Immature natural killer cell (primary cell): ENCODE data around the gene NPW. TPM values are rescaled to one million over a fixed set of nuclear protein-coding genes. Genes with fewer than 3 reads are reported as not detected.
A peak's percentile ranks its signal among the peaks of the same experiment; 100 is the strongest.
"Not testable (repeated sequence)": the region's sequence is repeated elsewhere in the genome, so short reads cannot be mapped to it uniquely, and the experiment has no call there.

Experiments
- DNase-seq, 3 donors: peaks; one replicate each; pipeline ENCODE4 v3.0.0; 2022; ENCODE audit warnings: mixed read lengths in 1 of 3
- H3K27ac Mint-ChIP-seq, 6 donors: one replicate each; pipeline ENCODE4 v1.8.0; 2020; ENCODE audit warnings: mixed read lengths in 6 of 6, mild to moderate bottlenecking in 5 of 6, inconsistent platforms in 4 of 6, moderate library complexity in 3 of 6
- H3K27me3 Mint-ChIP-seq, 3 donors: one replicate each; pipeline ENCODE4 v1.8.0; 2020 to 2021; ENCODE audit warnings: low read depth in 3 of 3, mild to moderate bottlenecking in 3 of 3, mixed read lengths in 3 of 3, moderate library complexity in 3 of 3, inconsistent platforms in 1 of 3
- H3K36me3 Mint-ChIP-seq, 3 donors: one replicate each; pipeline ENCODE4 v1.8.0; 2020; ENCODE audit warnings: mixed read lengths in 3 of 3, inconsistent platforms in 2 of 3, mild to moderate bottlenecking in 2 of 3
- H3K4me1 Mint-ChIP-seq, 2 donors: one replicate each; pipeline ENCODE4 v1.8.0; 2020; ENCODE audit warnings: inconsistent platforms in 2 of 2, mild to moderate bottlenecking in 2 of 2, mixed read lengths in 2 of 2, moderate library complexity in 1 of 2
- H3K4me3 Mint-ChIP-seq, 5 donors: one replicate each; pipeline ENCODE4 v1.8.0; 2020; ENCODE audit warnings: mild to moderate bottlenecking in 5 of 5, mixed read lengths in 5 of 5, inconsistent platforms in 3 of 5, moderate library complexity in 3 of 5
- H3K9me3 Mint-ChIP-seq, 6 donors: one replicate each; pipeline ENCODE4 v1.8.0; 2020; ENCODE audit warnings: mild to moderate bottlenecking in 6 of 6, mixed read lengths in 6 of 6, inconsistent platforms in 4 of 6, moderate library complexity in 3 of 6
- polyA plus RNA-seq, 3 donors: library from polyadenylated mRNA; unstranded; fragments of 300-500 nt; fragmentation: Illumina TruSeq; gene quantifications; one replicate each; pipeline ENCODE4 v1.2.3, GENCODE V29; 2021

The NPW gene
- polyA plus RNA-seq, 3 donors from 2014 or later, result not detected

- Mint-ChIP-seq H3K4me1 (peaks cover 31 to 32% of the 10 kb centered on the region in 2 donors), H3K27me3 (peaks cover 0 to 4% (median 0%) of the 10 kb centered on the region in 3 donors), H3K4me3 (peak within 1 kb of the TSS; percentile 89 to 92 (median 91)), H3K27ac (peak within 1 kb of the TSS; percentile 92 to 98 (median 96)), H3K36me3 (no peaks in the 10 kb centered on the region), H3K9me3 (no peaks in the 10 kb centered on the region)
- DNase-seq, result peak; percentile 81 to 84 (median 84)
Observed at GRCh38 chr16:2009791-2010510, 9.6 kb upstream of the NPW start, which contains the start of gene ZNF598. ZNF598 (minus strand) TSS chr16:2009821.

- H3K4me1 Mint-ChIP-seq, result peaks cover 27% of the 10 kb centered on the region in 2 donors
- H3K4me3 Mint-ChIP-seq, DNase-seq, H3K9me3 Mint-ChIP-seq, H3K36me3 Mint-ChIP-seq, H3K27me3 Mint-ChIP-seq, H3K27ac Mint-ChIP-seq: not testable (repeated sequence)
Observed at GRCh38 chr16:2011726-2012125, 7.9 kb upstream of the NPW start.

- peaks cover 12 to 13% of the 10 kb centered on the region in 2 donors for H3K4me1 Mint-ChIP-seq
- no peak for DNase-seq
- no peaks in the 10 kb centered on the region for H3K9me3 Mint-ChIP-seq
- peaks cover 0 to 7% (median 2%) of the 10 kb centered on the region in 3 donors for H3K27me3 Mint-ChIP-seq
- H3K36me3 Mint-ChIP-seq, result no peaks in the 10 kb centered on the region
- no peak overlapping the region for H3K4me3 Mint-ChIP-seq
- H3K27ac Mint-ChIP-seq, result no peak overlapping the region
Observed at GRCh38 chr16:2013527-2013926, 6.1 kb upstream of the NPW start.

GRCh38 chr16:2015117-2015946 lies 4.3 kb upstream of the NPW start:
- peaks cover 3 to 7% (median 4%) of the 10 kb centered on the region in 3 donors for H3K27me3 Mint-ChIP-seq
- H3K27ac Mint-ChIP-seq, result no peak overlapping the region
- peaks cover 1 to 2% of the 10 kb centered on the region in 2 donors for H3K4me1 Mint-ChIP-seq
- no peaks in the 10 kb centered on the region for H3K9me3 Mint-ChIP-seq
- H3K36me3 Mint-ChIP-seq, result no peaks in the 10 kb centered on the region
- no peak for DNase-seq
- no peak overlapping the region for H3K4me3 Mint-ChIP-seq

GRCh38 chr16:2015947-2016208 lies 3.7 kb upstream of the NPW start:
- no peak for DNase-seq
- Mint-ChIP-seq H3K27ac (no peak overlapping the region), H3K27me3 (peaks cover 3 to 7% (median 6%) of the 10 kb centered on the region in 3 donors), H3K4me1 (no peaks in the 10 kb centered on the region), H3K36me3 (no peaks in the 10 kb centered on the region), H3K9me3 (no peaks in the 10 kb centered on the region), H3K4me3 (no peak overlapping the region)

GRCh38 chr16:2016407-2016922 lies 3.1 kb upstream of the NPW start:
- no peak for DNase-seq
- no peaks in the 10 kb centered on the region for H3K4me1 Mint-ChIP-seq
- no peak overlapping the region for H3K27ac Mint-ChIP-seq
- H3K36me3 Mint-ChIP-seq, result no peaks in the 10 kb centered on the region
- H3K4me3 Mint-ChIP-seq, result no peak overlapping the region
- peaks cover 5 to 7% (median 6%) of the 10 kb centered on the region in 3 donors for H3K27me3 Mint-ChIP-seq
- H3K9me3 Mint-ChIP-seq, result no peaks in the 10 kb centered on the region

GRCh38 chr16:2019921-2020831 lies 591 bp downstream of the NPW start:
- peaks cover 15% of the 10 kb centered on the region in 2 donors for H3K4me1 Mint-ChIP-seq
- H3K9me3 Mint-ChIP-seq, result no peaks in the 10 kb centered on the region
- H3K27ac Mint-ChIP-seq, result no peak overlapping the region
- H3K4me3 Mint-ChIP-seq, result no peak overlapping the region
- H3K27me3 Mint-ChIP-seq, result peaks cover 10 to 13% (median 11%) of the 10 kb centered on the region in 3 donors
- DNase-seq, result no peak
- no peaks in the 10 kb centered on the region for H3K36me3 Mint-ChIP-seq

GRCh38 chr16:2022723-2023091 lies 3.1 kb downstream of the NPW start:
- Mint-ChIP-seq H3K4me3 (peak overlapping the region; percentile 72 to 84 (median 80)), H3K27me3 (peaks cover 10 to 16% (median 11%) of the 10 kb centered on the region in 3 donors), H3K27ac (peak overlapping the region in 1 of 6 donors; percentile 51), H3K9me3 (no peaks in the 10 kb centered on the region), H3K4me1 (peaks cover 19% of the 10 kb centered on the region in 2 donors), H3K36me3 (no peaks in the 10 kb centered on the region)
- no peak for DNase-seq

GRCh38 chr16:2023092-2024031 lies 3.8 kb downstream of the NPW start:
- Mint-ChIP-seq H3K36me3 (no peaks in the 10 kb centered on the region), H3K4me1 (peaks cover 19 to 20% of the 10 kb centered on the region in 2 donors), H3K4me3 (peak overlapping the region; percentile 72 to 84 (median 80)), H3K27ac (peak overlapping the region; percentile 51 to 93 (median 86)), H3K9me3 (no peaks in the 10 kb centered on the region), H3K27me3 (peaks cover 8 to 16% (median 9%) of the 10 kb centered on the region in 3 donors)
- DNase-seq, result peak; percentile 93 to 95 (median 93)

- Mint-ChIP-seq H3K36me3 (no peaks in the 10 kb centered on the region), H3K4me1 (peaks cover 19 to 20% of the 10 kb centered on the region in 2 donors), H3K27ac (peak overlapping the region; percentile 1 to 87 (median 64)), H3K27me3 (peaks cover 4 to 14% (median 8%) of the 10 kb centered on the region in 3 donors), H3K4me3 (peak overlapping the region in 3 of 5 donors; percentile 50 to 76 (median 69)), H3K9me3 (no peaks in the 10 kb centered on the region)
- no peak for DNase-seq
Observed at GRCh38 chr16:2024032-2024420, 4.4 kb downstream of the NPW start.

- no peak overlapping the region for H3K27ac Mint-ChIP-seq
- no peak for DNase-seq
- H3K27me3 Mint-ChIP-seq, result peaks cover 3 to 14% (median 8%) of the 10 kb centered on the region in 3 donors
- H3K4me1 Mint-ChIP-seq, result peaks cover 19 to 20% of the 10 kb centered on the region in 2 donors
- H3K9me3 Mint-ChIP-seq, result no peaks in the 10 kb centered on the region
- H3K36me3 Mint-ChIP-seq, result no peaks in the 10 kb centered on the region
- H3K4me3 Mint-ChIP-seq, result peak overlapping the region in 2 of 5 donors; percentile 21 to 65
Observed at GRCh38 chr16:2025251-2025650, 5.7 kb downstream of the NPW start.

GRCh38 chr16:2025878-2026460 lies 6.4 kb downstream of the NPW start:
- no peak for DNase-seq
- H3K9me3 Mint-ChIP-seq, result no peaks in the 10 kb centered on the region
- H3K27me3 Mint-ChIP-seq, result peaks cover 3 to 14% (median 6%) of the 10 kb centered on the region in 3 donors
- H3K27ac Mint-ChIP-seq, result peak overlapping the region in 1 of 6 donors; percentile 5
- peak overlapping the region; percentile 18 to 65 (median 53) for H3K4me3 Mint-ChIP-seq
- H3K36me3 Mint-ChIP-seq, result no peaks in the 10 kb centered on the region
- peaks cover 19 to 20% of the 10 kb centered on the region in 2 donors for H3K4me1 Mint-ChIP-seq
